Endothelial cell of umbilical vein (primary cell): ENCODE measurements around the gene RNF126. TPM values are rescaled to one million over a fixed set of nuclear protein-coding genes. Genes with fewer than 3 reads are reported as not detected.

Source experiments
- BruUV-seq: library from RNA; stranded (reverse); fragments of 400-500 nt; replicated peaks from 2 replicates; lab custom pipeline; 2021; lab: Mats Ljungman, UMichigan
- CTCF ChIA-PET: fragments of 300-600, 350-600 bp; sonication (Branson Sonifier 250); formaldehyde crosslinking; loops from one replicate; lab custom pipeline; 2021; ENCODE audit warnings: antibody characterized with exemption, inconsistent platforms; lab: Charles Lee
- POLR2A ChIA-PET: fragments of 300-600, 350-600 bp; sonication (Branson Sonifier 250); formaldehyde crosslinking; loops from one replicate; lab custom pipeline; 2021; ENCODE audit warnings: antibody characterized with exemption, inconsistent platforms; lab: Charles Lee
- DNase-seq: peaks from one replicate; pipeline ENCODE4 v3.0.0-alpha.2; 2011; ENCODE audit warnings: low read depth, low spot score
- FAIRE-seq: peaks from 2 replicates; lab custom pipeline; 2011; peaks lifted over from hg19 to GRCh38; lab: Jason Lieb, UNC
- H2AFZ ChIP-seq: 2 replicates; pipeline ENCODE4 v1.6.0; 2012; ENCODE audit warnings: low read depth, low read length, control low read depth, inconsistent platforms
- H3K27ac ChIP-seq: 2 replicates; pipeline ENCODE4 v1.5.1; 2011; ENCODE audit warnings: low read depth, mild to moderate bottlenecking, control low read depth, low read length, moderate library complexity; ENCODE audit not compliant: insufficient read depth
- H3K27me3 ChIP-seq, 2 experiments: 2 replicates each; pipeline versions ENCODE4 v1.6.0 to v1.6.1; 2011; ENCODE audit warnings: low read length in 2 of 2, mixed read lengths in 1 of 2; ENCODE audit not compliant: control insufficient read depth in 2 of 2, insufficient read depth in 2 of 2
- H3K36me3 ChIP-seq, 2 experiments: 2 replicates in 1 of 2; 3 replicates in 1 of 2; pipeline ENCODE4 v1.5.1; 2011; ENCODE audit warnings: low read length in 2 of 2, mild to moderate bottlenecking in 1 of 2, moderate library complexity in 1 of 2; ENCODE audit not compliant: control insufficient read depth in 2 of 2, insufficient read depth in 2 of 2; ENCODE audit errors: extremely low read depth in 1 of 2
- H3K4me1 ChIP-seq: 3 replicates; pipeline ENCODE4 v1.5.1; 2011; ENCODE audit warnings: mild to moderate bottlenecking, low read length; ENCODE audit not compliant: control insufficient read depth, insufficient read depth; ENCODE audit errors: extremely low read depth
- H3K4me2 ChIP-seq: 2 replicates; pipeline ENCODE4 v1.6.1; 2011; ENCODE audit warnings: low read length, control low read depth, mixed read lengths; ENCODE audit not compliant: insufficient read depth
- H3K4me3 ChIP-seq, 3 experiments: fragments of 200-600 bp in 1 of 3; sonication (generic), shearing (Covaris generic) in 1 of 3; replicated peaks in 1 of 3; 2 replicates each; pipeline ENCODE4 v1.5.1; 2011 to 2016; ENCODE audit warnings: control low read depth in 3 of 3, low read length in 3 of 3, mild to moderate bottlenecking in 2 of 3, inconsistent platforms in 1 of 3, low read depth in 1 of 3, moderate library complexity in 1 of 3; ENCODE audit not compliant: insufficient read depth in 1 of 3
- H3K79me2 ChIP-seq: 2 replicates; pipeline ENCODE4 v1.6.0; 2012; ENCODE audit warnings: low read length, inconsistent platforms; ENCODE audit not compliant: control insufficient read depth, insufficient read depth
- H3K9ac ChIP-seq: replicated peaks from 2 replicates; pipeline ENCODE3; 2011; ENCODE audit warnings: low read length, control low read depth; ENCODE audit not compliant: insufficient read depth; ENCODE audit errors: extremely low read depth
- H3K9me1 ChIP-seq: replicated peaks from 3 replicates; pipeline ENCODE4 v1.6.0; 2011; ENCODE audit warnings: mild to moderate bottlenecking, low read length; ENCODE audit not compliant: control insufficient read depth, insufficient read depth; ENCODE audit errors: extremely low read depth
- H3K9me3 ChIP-seq: replicated peaks from 2 replicates; pipeline ENCODE4 v1.5.1; 2012; ENCODE audit warnings: low read length, inconsistent platforms; ENCODE audit not compliant: control insufficient read depth, insufficient read depth
- H4K20me1 ChIP-seq: replicated peaks from 2 replicates; pipeline ENCODE3; 2011; ENCODE audit warnings: mild to moderate bottlenecking, low read length; ENCODE audit not compliant: control insufficient read depth, insufficient read depth; ENCODE audit errors: extremely low read depth
- EZH2 ChIP-seq: IDR thresholded peaks from 2 replicates; pipeline ENCODE4 v1.6.1; 2012; ENCODE audit warnings: borderline replicate concordance, low read depth, mild to moderate bottlenecking, moderate library complexity, low read length, inconsistent platforms; ENCODE audit not compliant: severe bottlenecking
- FOS ChIP-seq: IDR thresholded peaks from 2 replicates; pipeline ENCODE4 v1.6.1; 2011; ENCODE audit warnings: mild to moderate bottlenecking, low read length, moderate library complexity, borderline replicate concordance; ENCODE audit not compliant: insufficient read depth
- GATA2 ChIP-seq: IDR thresholded peaks from 2 replicates; pipeline ENCODE4 v1.7.0; 2011; ENCODE audit warnings: low read depth, mild to moderate bottlenecking, moderate library complexity, mixed read lengths, low read length; ENCODE audit not compliant: insufficient read length, insufficient read depth
- JUN ChIP-seq: IDR thresholded peaks from 2 replicates; pipeline ENCODE4 v1.6.1; 2011; ENCODE audit warnings: borderline replicate concordance, low read depth; ENCODE audit not compliant: insufficient read length, insufficient read depth
- MAX ChIP-seq: IDR thresholded peaks from 2 replicates; pipeline ENCODE4 v1.6.1; 2011; ENCODE audit not compliant: insufficient read depth, insufficient read length
- MYC ChIP-seq: IDR thresholded peaks from one replicate; pipeline ENCODE4 v1.6.1; 2011; ENCODE audit warnings: mild to moderate bottlenecking, low read depth, low read length
- POLR2A ChIP-seq: IDR thresholded peaks from 2 replicates; pipeline ENCODE4 v1.6.1; 2012; ENCODE audit warnings: low read depth, mild to moderate bottlenecking, control low read depth, low read length
- POLR2AphosphoS5 ChIP-seq: IDR thresholded peaks from 2 replicates; pipeline ENCODE4 v1.6.1; 2012; ENCODE audit warnings: low read depth, mild to moderate bottlenecking, control low read depth, low read length, moderate library complexity; ENCODE audit not compliant: insufficient read depth
- dilution Hi-C: fragments of 300-500 bp; cut with MboI; formaldehyde crosslinking; loops from one replicate; pipeline ENCODE4 v1.15.0; 2019; ENCODE audit warnings: low sequenced_read_pairs; ENCODE audit not compliant: extremely low pct_ligation_motif_present
- intact Hi-C: fragments of 100-400 bp; cut with micrococcal nuclease; formaldehyde crosslinking; loops from one replicate; pipeline ENCODE4 v1.10.0; 2022
- polyA plus RNA-seq, 4 experiments: library from polyadenylated mRNA; depleted of rRNA in 3 of 4; stranded (reverse) in 3 of 4; unstranded in 1 of 4; fragments of >200 nt; gene quantifications; 2 replicates each; pipeline versions ENCODE4 v1.2.1 to v1.2.3, GENCODE V29; 2011 to 2012; ENCODE audit warnings: missing spikeins in 1 of 4
- total RNA-seq: library from RNA; stranded (reverse); gene quantifications from 2 replicates; pipeline ENCODE4 v1.2.3, GENCODE V29; 2021
- TF ChIP-seq, protein P1 (sequence below), 2 donors: IDR thresholded peaks; 1 replicate in 1 of 2; 2 replicates in 1 of 2; pipeline ENCODE4 v1.5.1; 2011; ENCODE audit warnings: low read length in 2 of 2, mild to moderate bottlenecking in 2 of 2, moderate library complexity in 2 of 2, control low read depth in 1 of 2, inconsistent platforms in 1 of 2, low read depth in 1 of 2; ENCODE audit not compliant: insufficient read depth in 1 of 2; ENCODE audit errors: extremely low read depth in 1 of 2

The RNF126 gene
- total and polyA plus RNA-seq, 2 donors (not counting 3 experiments of a cell fraction or from before 2014, with no cell fraction given): 19.2 to 61.3 TPM

DNA sequence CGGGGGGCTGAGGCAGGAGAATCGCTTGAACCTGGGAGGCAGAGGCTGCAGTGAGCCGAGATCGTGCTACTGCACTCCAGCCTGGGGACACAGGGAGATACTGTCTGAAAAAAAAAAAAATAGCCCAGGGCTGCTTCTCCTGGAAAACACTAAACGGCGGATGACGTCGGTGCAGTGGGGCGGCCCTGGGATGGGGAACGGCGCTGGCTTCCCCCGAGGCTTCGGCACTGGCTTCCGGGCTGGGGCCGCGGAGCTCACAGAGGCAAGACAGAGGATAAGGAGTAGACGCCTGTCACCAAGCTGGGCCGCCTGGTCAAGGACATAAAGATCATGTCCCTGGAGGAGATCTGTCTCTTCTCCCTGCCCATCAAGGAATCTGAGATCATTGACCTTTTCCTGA, 27.2 kb upstream of the RNF126 start:
- Histone ChIP-seq H3K27me3 (no peaks in the 10 kb centered on the region), H3K9ac (no peak overlapping the region), H3K79me2 (no peaks in the 10 kb centered on the region), H2AFZ (no peak overlapping the region), H3K9me3 (no peaks in the 10 kb centered on the region), H3K4me3 (no peak overlapping the region), H3K9me1 (no peaks in the 10 kb centered on the region), H3K27ac (no peak overlapping the region), H3K4me2 (no peak overlapping the region), H3K4me1 (no peaks in the 10 kb centered on the region), H4K20me1 (no peaks in the 10 kb centered on the region), H3K36me3 (no peaks in the 10 kb centered on the region)
- POLR2A ChIA-PET: no interaction called here
- TF ChIP-seq FOS: no peak
- TF ChIP-seq MYC: no peak
- TF ChIP-seq, protein P1, sequence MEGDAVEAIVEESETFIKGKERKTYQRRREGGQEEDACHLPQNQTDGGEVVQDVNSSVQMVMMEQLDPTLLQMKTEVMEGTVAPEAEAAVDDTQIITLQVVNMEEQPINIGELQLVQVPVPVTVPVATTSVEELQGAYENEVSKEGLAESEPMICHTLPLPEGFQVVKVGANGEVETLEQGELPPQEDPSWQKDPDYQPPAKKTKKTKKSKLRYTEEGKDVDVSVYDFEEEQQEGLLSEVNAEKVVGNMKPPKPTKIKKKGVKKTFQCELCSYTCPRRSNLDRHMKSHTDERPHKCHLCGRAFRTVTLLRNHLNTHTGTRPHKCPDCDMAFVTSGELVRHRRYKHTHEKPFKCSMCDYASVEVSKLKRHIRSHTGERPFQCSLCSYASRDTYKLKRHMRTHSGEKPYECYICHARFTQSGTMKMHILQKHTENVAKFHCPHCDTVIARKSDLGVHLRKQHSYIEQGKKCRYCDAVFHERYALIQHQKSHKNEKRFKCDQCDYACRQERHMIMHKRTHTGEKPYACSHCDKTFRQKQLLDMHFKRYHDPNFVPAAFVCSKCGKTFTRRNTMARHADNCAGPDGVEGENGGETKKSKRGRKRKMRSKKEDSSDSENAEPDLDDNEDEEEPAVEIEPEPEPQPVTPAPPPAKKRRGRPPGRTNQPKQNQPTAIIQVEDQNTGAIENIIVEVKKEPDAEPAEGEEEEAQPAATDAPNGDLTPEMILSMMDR (IDR thresholded peaks at IDR 0.05; ENCODE audit: extremely low read depth in 1 of 2, insufficient read depth in 1 of 2, low read depth in 1 of 2, low read length in 2 of 2): no peak
- TF ChIP-seq POLR2AphosphoS5: no peak
- no peak for TF ChIP-seq MAX
- TF ChIP-seq POLR2A: no peak
- TF ChIP-seq JUN: no peak
- TF ChIP-seq EZH2: no peak
- no peak for TF ChIP-seq GATA2
- BruUV-seq: no TSS peak
- dilution Hi-C loops: no loop called here
- FAIRE-seq: no peak
- CTCF ChIA-PET: no interaction called here
- intact Hi-C loops: no loop called here
- no peak for DNase-seq
